Stimulated activated naive CD8-positive, alpha-beta T cell treated with anti-CD3 and anti-CD28 coated beads, Interleukin-15, amount 100 ng/mL, for 72 hours (primary cell): ENCODE results near the gene MAEL.

Experiments used
- ATAC-seq: fragments of 150-1000 bp; cut with Tn5 transposase; 2 replicates; pipeline ENCODE4 v1.10.0; 2021; ENCODE audit warnings: mild to moderate bottlenecking, moderate library complexity
- DNase-seq, 2 donors: peaks; one replicate each; pipeline ENCODE4 v3.0.0; 2021 to 2022
- H3K27ac Mint-ChIP-seq, 2 donors: one replicate each; pipeline ENCODE4 v1.8.0; 2022; ENCODE audit warnings: mild to moderate bottlenecking in 2 of 2, mixed read lengths in 2 of 2, moderate library complexity in 2 of 2
- H3K27me3 Mint-ChIP-seq: one replicate; pipeline ENCODE4 v1.8.0; 2022; ENCODE audit warnings: mixed read lengths
- H3K4me1 Mint-ChIP-seq: one replicate; pipeline ENCODE4 v1.8.0; 2022; ENCODE audit warnings: mild to moderate bottlenecking, mixed read lengths
- H3K4me3 Mint-ChIP-seq, 2 donors: one replicate each; pipeline ENCODE4 v1.8.0; 2022; ENCODE audit warnings: mild to moderate bottlenecking in 2 of 2, mixed read lengths in 2 of 2, moderate library complexity in 1 of 2
- H3K9me3 Mint-ChIP-seq, 2 donors: one replicate each; pipeline ENCODE4 v1.8.0; 2022; ENCODE audit warnings: mixed read lengths in 2 of 2

Gene MAEL

GRCh38 chr1:166988974-166989515 lies at the start of gene MAEL:
TSS of gene MAEL (plus strand) at chr1:166989280. CDS start at chr1:166989353, 73 bp downstream.
- Mint-ChIP-seq H3K27ac (no peak within 1 kb of the TSS), H3K27me3 (peaks cover 28% of the 10 kb centered on the region), H3K4me3 (no peak within 1 kb of the TSS), H3K4me1 (no peaks in the 10 kb centered on the region), H3K9me3 (no peaks in the 10 kb centered on the region)
- ATAC-seq = no peak
- no peak for DNase-seq

DNA sequence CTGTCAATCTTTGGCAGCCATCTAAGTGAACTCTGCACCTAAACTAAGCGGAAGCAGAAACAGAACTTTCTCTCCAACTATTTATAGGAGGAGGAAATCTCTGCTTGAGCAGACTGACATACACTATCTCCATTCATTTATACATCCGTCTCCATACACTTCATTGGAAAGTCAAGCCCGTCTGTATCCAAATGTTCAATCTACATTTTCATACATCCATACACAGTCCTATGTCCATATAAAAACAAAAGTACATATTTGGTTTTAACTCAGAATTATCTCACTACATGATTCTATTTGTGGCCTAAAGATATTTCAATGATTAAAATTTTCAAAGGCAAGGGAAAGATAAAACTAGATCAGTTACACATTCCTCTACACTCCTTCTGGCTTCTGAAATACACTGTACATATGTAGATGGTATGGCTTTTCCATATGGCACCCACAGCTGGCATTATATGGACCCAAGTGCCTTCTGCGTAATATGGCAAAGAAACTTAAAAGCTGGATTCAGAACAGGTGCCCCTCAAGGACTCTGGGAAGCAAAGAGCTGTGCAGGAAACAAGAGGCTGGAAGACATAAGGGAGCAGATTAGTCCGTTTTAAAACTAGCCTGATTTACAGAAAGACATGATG lies 49.2 kb upstream of the MAEL start:
- Mint-ChIP-seq H3K9me3 (no peaks in the 10 kb centered on the region), H3K27ac (no peak overlapping the region), H3K4me3 (no peak overlapping the region), H3K27me3 (peaks cover 4% of the 10 kb centered on the region), H3K4me1 (peaks cover 29% of the 10 kb centered on the region)
- DNase-seq (no peak), ATAC-seq (no peak)

DNA sequence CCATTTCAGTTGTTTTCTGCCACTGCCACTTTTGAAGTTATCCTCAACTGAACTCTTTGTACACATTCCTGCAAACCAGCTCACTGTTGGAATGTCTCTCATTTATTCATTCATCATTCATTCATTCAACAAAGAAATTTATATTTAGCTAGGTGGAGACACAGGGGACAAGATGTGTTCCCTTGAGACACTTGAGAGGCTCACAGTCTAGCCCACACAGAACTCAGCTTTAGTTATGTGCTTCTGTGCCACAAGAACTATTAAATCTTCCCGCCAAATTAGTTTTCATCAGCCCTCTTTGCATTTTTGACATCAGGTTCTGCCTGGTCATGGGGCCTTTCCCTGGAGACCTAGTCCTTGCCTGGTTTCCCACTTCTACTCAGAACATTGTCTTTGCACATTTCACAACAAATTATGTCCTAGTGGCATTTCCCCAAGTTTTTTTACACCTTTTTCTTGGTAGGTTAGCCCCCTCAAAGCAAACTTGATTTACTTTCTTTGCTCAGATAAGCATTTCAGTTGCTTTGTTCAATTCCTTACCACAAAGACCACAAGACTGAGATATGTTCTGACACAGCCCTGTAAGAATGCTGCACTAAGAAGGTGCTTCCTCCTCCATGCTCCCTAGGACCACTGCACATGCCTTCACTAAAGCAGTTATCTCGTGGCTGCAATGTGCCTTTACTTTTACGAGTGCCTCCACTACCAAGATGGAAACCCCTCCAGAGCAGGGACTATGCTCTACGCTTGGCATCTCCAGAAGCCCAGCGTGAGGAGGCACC lies 44.7 kb upstream of the MAEL start:
- DNase-seq (no peak), ATAC-seq (peak; percentile 91)
- Mint-ChIP-seq H3K4me3 (no peak overlapping the region), H3K4me1 (peaks cover 53% of the 10 kb centered on the region), H3K27ac (no peak overlapping the region), H3K27me3 (peaks cover 42% of the 10 kb centered on the region), H3K9me3 (no peaks in the 10 kb centered on the region)

DNA sequence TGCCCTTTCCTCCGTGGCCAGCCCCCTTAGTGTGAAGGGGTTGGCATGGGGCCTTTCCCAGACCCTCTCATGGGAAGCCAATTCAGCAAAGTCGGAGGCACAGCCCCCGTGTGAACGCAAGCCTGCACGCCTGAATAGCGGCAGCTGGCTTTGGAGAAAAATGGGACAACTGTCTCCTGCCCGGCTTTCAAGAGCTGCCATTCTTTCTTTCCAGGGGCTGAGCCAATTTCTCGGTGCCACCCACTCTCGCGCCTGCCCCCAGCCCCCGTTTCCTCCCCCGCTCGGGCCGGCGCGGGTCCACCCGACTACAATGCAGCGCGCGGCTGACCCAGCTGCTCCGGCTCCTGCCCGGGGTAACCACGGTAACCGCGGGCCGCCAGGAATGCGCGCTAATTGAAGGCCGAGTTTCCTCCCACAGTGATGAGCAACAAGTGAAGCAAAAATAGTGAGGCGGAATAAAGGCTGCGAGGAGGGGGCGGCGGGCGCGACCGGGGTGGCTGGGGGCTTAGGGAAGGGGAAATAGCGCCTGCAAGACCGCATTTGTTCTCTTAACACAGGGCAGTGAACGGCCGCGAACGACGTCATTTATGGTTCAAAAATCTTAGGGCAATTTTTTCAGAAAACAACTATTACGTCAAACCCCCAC lies 41.6 kb upstream of the MAEL start:
- no peak overlapping the region for H3K27ac Mint-ChIP-seq
- peaks cover 42% of the 10 kb centered on the region for H3K27me3 Mint-ChIP-seq
- DNase-seq (no peak), ATAC-seq (no peak)
- H3K4me1 Mint-ChIP-seq = peaks cover 47% of the 10 kb centered on the region
- no peaks in the 10 kb centered on the region for H3K9me3 Mint-ChIP-seq
- peak overlapping the region; percentile 59 to 77 for H3K4me3 Mint-ChIP-seq

GRCh38 chr1:166948856-166949350 lies 40.2 kb upstream of the MAEL start:
- no peak for DNase-seq

DNA sequence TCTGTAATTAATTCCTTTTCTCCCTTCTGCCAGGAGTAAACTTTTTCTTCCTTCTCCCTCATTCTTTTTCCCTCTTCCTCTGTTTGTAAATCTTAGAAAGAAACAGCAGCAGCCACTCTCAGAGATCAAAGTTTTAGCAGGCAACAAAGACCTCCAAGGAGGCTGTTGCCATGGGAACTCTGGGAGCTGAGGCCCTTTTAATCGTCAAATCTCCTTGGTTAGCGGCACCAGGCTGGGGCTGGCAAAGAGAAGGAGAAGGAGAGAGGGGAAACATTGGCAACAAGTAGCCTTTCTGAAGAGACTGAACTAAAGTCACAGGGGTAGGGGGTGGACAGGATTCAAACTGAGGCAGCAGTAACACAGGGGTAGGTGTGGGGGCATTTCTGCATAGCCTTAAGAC lies 38.9 kb upstream of the MAEL start:
- H3K4me3 Mint-ChIP-seq = no peak overlapping the region
- no peaks in the 10 kb centered on the region for H3K9me3 Mint-ChIP-seq
- ATAC-seq (no peak), DNase-seq (no peak)
- no peak overlapping the region for H3K27ac Mint-ChIP-seq
- H3K4me1 Mint-ChIP-seq = peaks cover 26% of the 10 kb centered on the region
- H3K27me3 Mint-ChIP-seq = peaks cover 39% of the 10 kb centered on the region

More at GRCh38 chr1:166948856-166949350, 40.2 kb upstream of the MAEL start:
- no peak for ATAC-seq
- H3K27ac Mint-ChIP-seq = no peak overlapping the region
- H3K9me3 Mint-ChIP-seq = no peaks in the 10 kb centered on the region
- peaks cover 38% of the 10 kb centered on the region for H3K4me1 Mint-ChIP-seq
- no peak overlapping the region for H3K4me3 Mint-ChIP-seq
- peaks cover 42% of the 10 kb centered on the region for H3K27me3 Mint-ChIP-seq

- Mint-ChIP-seq H3K4me3 (no peak overlapping the region), H3K27ac (no peak overlapping the region), H3K9me3 (no peaks in the 10 kb centered on the region), H3K27me3 (peaks cover 30% of the 10 kb centered on the region), H3K4me1 (peaks cover 17% of the 10 kb centered on the region)
- DNase-seq = no peak
- ATAC-seq = no peak
Observed at GRCh38 chr1:166951050-166951449, 38.0 kb upstream of the MAEL start.

- Mint-ChIP-seq H3K9me3 (no peaks in the 10 kb centered on the region), H3K4me1 (peaks cover 12% of the 10 kb centered on the region), H3K27me3 (peaks cover 20% of the 10 kb centered on the region), H3K4me3 (no peak overlapping the region), H3K27ac (no peak overlapping the region)
- ATAC-seq (peak; percentile 82), DNase-seq (no peak)
Observed at GRCh38 chr1:166952002-166952746, 36.9 kb upstream of the MAEL start.

DNA sequence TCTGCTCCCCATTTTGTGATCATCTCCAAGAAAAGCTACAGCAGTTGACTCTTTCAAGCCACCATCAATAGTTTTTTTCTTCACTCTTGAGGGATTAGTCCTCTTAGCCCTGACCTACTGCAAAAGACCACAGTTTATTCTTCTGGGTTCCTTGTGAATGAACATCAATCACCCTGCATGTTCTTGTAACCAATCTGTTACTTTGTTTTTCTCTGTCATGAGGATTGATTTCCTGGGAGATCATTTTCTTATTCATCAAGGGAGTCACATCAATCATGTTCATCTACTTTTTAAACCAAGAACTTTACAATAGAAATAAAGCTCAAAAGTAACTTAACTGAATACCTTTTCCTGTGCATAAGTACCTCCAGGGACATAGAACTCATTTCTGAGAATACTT lies 35.6 kb upstream of the MAEL start:
- no peak overlapping the region for H3K27ac Mint-ChIP-seq
- H3K4me1 Mint-ChIP-seq = peaks cover 5% of the 10 kb centered on the region

DNA sequence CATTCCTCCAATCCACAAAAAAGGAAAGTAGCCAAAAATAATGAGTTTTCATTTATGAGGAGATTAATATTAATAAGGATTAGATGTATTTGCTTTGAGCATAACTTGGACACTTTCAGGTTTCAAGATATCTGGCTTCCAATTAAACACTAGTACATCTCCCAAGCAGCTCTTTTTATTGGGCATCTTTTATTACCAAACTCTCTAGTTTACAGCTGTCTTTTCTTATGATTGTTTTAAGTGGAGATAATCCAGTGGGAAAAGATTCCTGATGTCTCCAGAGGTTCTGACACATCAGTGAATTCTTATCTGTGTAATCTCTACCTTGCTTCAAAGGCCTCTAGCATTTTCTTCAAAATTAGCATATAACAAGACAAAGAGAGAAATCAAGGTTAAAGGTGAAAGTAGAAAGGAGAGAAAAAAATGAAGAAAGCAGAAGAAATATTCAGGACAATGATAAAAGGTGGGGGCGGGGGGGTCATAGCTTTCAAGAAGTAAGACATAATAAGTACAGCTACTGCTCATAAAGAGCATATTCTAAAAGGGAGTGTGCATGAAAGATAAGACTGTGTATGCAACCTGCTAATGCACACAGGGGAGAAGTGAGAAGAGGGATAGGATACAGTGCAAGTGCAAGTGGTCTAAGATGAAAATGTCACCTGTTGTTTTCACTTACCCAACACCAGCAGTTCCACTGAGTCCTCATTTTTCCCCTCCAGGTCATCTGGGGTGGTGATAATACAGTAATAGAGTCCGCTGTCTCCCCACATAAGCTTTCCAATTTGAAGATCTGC lies 32.8 kb upstream of the MAEL start:
- peaks cover 10% of the 10 kb centered on the region for H3K27me3 Mint-ChIP-seq
- no peak overlapping the region for H3K27ac Mint-ChIP-seq
- H3K9me3 Mint-ChIP-seq = peaks cover 0 to 7% of the 10 kb centered on the region in 2 donors
- peaks cover 5% of the 10 kb centered on the region for H3K4me1 Mint-ChIP-seq
- DNase-seq = no peak
- ATAC-seq = no peak
- no peak overlapping the region for H3K4me3 Mint-ChIP-seq

More for the DNA sequence above, 35.6 kb upstream of the MAEL start:
- Mint-ChIP-seq H3K9me3 (peaks cover 0 to 3% of the 10 kb centered on the region in 2 donors), H3K4me3 (no peak overlapping the region), H3K27me3 (peaks cover 6% of the 10 kb centered on the region)
- ATAC-seq (no peak), DNase-seq (no peak)

GRCh38 chr1:166956872-166957271 lies 32.2 kb upstream of the MAEL start:
- H3K4me3 Mint-ChIP-seq = no peak overlapping the region
- H3K4me1 Mint-ChIP-seq = peaks cover 5% of the 10 kb centered on the region
- peaks cover 10% of the 10 kb centered on the region for H3K27me3 Mint-ChIP-seq
- no peak for DNase-seq
- ATAC-seq = no peak
- no peak overlapping the region for H3K27ac Mint-ChIP-seq
- peaks cover 0 to 7% of the 10 kb centered on the region in 2 donors for H3K9me3 Mint-ChIP-seq

- DNase-seq (no peak), ATAC-seq (no peak)
- H3K9me3 Mint-ChIP-seq = peaks cover 0 to 7% of the 10 kb centered on the region in 2 donors
- H3K27ac Mint-ChIP-seq = no peak overlapping the region
- H3K4me1 Mint-ChIP-seq = no peaks in the 10 kb centered on the region
- H3K4me3 Mint-ChIP-seq = no peak overlapping the region
- peaks cover 15% of the 10 kb centered on the region for H3K27me3 Mint-ChIP-seq
Observed at GRCh38 chr1:166960858-166961474, 28.1 kb upstream of the MAEL start.

- H3K27ac Mint-ChIP-seq = no peak overlapping the region
- ATAC-seq (peak; percentile 80), DNase-seq (no peak)
- peaks cover 18% of the 10 kb centered on the region for H3K27me3 Mint-ChIP-seq
- H3K4me1 Mint-ChIP-seq = peaks cover 45% of the 10 kb centered on the region
- H3K9me3 Mint-ChIP-seq = no peaks in the 10 kb centered on the region
- H3K4me3 Mint-ChIP-seq = peak overlapping the region in 1 of 2 donors; percentile 0
Observed at GRCh38 chr1:166969074-166969677, 19.9 kb upstream of the MAEL start.

GRCh38 chr1:166971252-166971651 lies 17.8 kb upstream of the MAEL start:
- Mint-ChIP-seq H3K4me1 (peaks cover 61% of the 10 kb centered on the region), H3K27me3 (peaks cover 28% of the 10 kb centered on the region), H3K4me3 (no peak overlapping the region), H3K27ac (no peak overlapping the region), H3K9me3 (no peaks in the 10 kb centered on the region)
- DNase-seq = no peak
- no peak for ATAC-seq
